Neuronal stem cell (in vitro differentiated cells): Measurements from ENCODE around the gene UGT2A1.

ENCODE experiments used
- DNase-seq: peaks from one replicate; pipeline ENCODE4 v3.0.0-alpha.2; 2013; ENCODE audit warnings: low spot score
- H2AFZ ChIP-seq: one replicate; pipeline ENCODE4 v1.6.1; 2013; ENCODE audit warnings: mild to moderate bottlenecking, low read length, inconsistent platforms
- H2AK5ac ChIP-seq: 2 replicates; pipeline ENCODE4 v1.6.1; 2013; ENCODE audit warnings: low read depth, mild to moderate bottlenecking, inconsistent platforms, low read length, moderate library complexity, mixed read lengths
- H2BK120ac ChIP-seq: 2 replicates; pipeline ENCODE4 v1.6.1; 2013; ENCODE audit warnings: low read depth, mild to moderate bottlenecking, inconsistent platforms, low read length, moderate library complexity, mixed read lengths
- H2BK12ac ChIP-seq: one replicate; pipeline ENCODE4 v1.6.1; 2013; ENCODE audit warnings: low read length, inconsistent platforms
- H2BK15ac ChIP-seq: 2 replicates; pipeline ENCODE4 v1.6.1; 2013; ENCODE audit warnings: mild to moderate bottlenecking, low read length, inconsistent platforms, mixed read lengths
- H2BK5ac ChIP-seq: one replicate; pipeline ENCODE4 v1.6.1; 2013; ENCODE audit warnings: inconsistent platforms, mild to moderate bottlenecking, low read length, moderate library complexity
- H3K14ac ChIP-seq: one replicate; pipeline ENCODE4 v1.6.1; 2013; ENCODE audit warnings: low read length, inconsistent platforms
- H3K18ac ChIP-seq: 2 replicates; pipeline ENCODE4 v1.6.1; 2013; ENCODE audit warnings: low read length, inconsistent platforms
- H3K23ac ChIP-seq: 2 replicates; pipeline ENCODE4 v1.6.1; 2013; ENCODE audit warnings: low read depth, mild to moderate bottlenecking, mixed read lengths, low read length, inconsistent platforms; ENCODE audit not compliant: poor library complexity
- H3K27ac ChIP-seq: replicated peaks from 3 replicates; pipeline ENCODE4 v1.5.1; 2013; ENCODE audit warnings: low read length, inconsistent platforms
- H3K27me3 ChIP-seq, 3 experiments: 2 replicates each; pipeline ENCODE4 v1.6.1; 2013; ENCODE audit warnings: low read length in 3 of 3, mild to moderate bottlenecking in 2 of 3, inconsistent platforms in 1 of 3, low read depth in 1 of 3, mixed read lengths in 1 of 3, moderate library complexity in 1 of 3; ENCODE audit not compliant: control insufficient read depth in 3 of 3, insufficient read depth in 3 of 3
- H3K36me3 ChIP-seq, 2 donors: replicated peaks in 1 of 2; 2 replicates each; pipeline ENCODE4 v1.6.1; 2013; ENCODE audit warnings: low read length in 2 of 2; ENCODE audit not compliant: control insufficient read depth in 2 of 2, insufficient read depth in 2 of 2
- H3K4ac ChIP-seq: 2 replicates; pipeline ENCODE4 v1.6.1; 2013; ENCODE audit warnings: inconsistent platforms, mild to moderate bottlenecking, low read length, moderate library complexity
- H3K4me1 ChIP-seq, 2 donors: 1 replicate in 1 of 2; 2 replicates in 1 of 2; pipeline ENCODE4 v1.6.1; 2013; ENCODE audit warnings: low read length in 2 of 2, low read depth in 1 of 2; ENCODE audit not compliant: control insufficient read depth in 2 of 2, insufficient read depth in 1 of 2
- H3K4me2 ChIP-seq: one replicate; pipeline ENCODE4 v1.6.1; 2013; ENCODE audit warnings: mild to moderate bottlenecking, low read length, inconsistent platforms; ENCODE audit not compliant: insufficient read depth, poor library complexity, severe bottlenecking
- H3K4me3 ChIP-seq, 2 donors: 2 replicates each; pipeline ENCODE4 v1.5.1; 2013; ENCODE audit warnings: low read length in 2 of 2, mild to moderate bottlenecking in 2 of 2, inconsistent platforms in 1 of 2, moderate library complexity in 1 of 2
- H3K79me1 ChIP-seq: one replicate; pipeline ENCODE4 v1.6.1; 2013; ENCODE audit warnings: low read depth, mild to moderate bottlenecking, inconsistent platforms, low read length, moderate library complexity
- H3K9ac ChIP-seq: one replicate; pipeline ENCODE4 v1.6.1; 2013; ENCODE audit warnings: mild to moderate bottlenecking, low read depth, low read length, inconsistent platforms; ENCODE audit not compliant: poor library complexity
- H3K9me3 ChIP-seq, 2 donors: replicated peaks in 1 of 2; 2 replicates each; pipeline versions ENCODE3 to v1.6.1; 2013; ENCODE audit warnings: low read length in 2 of 2, mild to moderate bottlenecking in 2 of 2, inconsistent platforms in 1 of 2, low read depth in 1 of 2, mixed read lengths in 1 of 2, moderate library complexity in 1 of 2; ENCODE audit not compliant: control insufficient read depth in 2 of 2, insufficient read depth in 1 of 2
- H4K8ac ChIP-seq: one replicate; pipeline ENCODE4 v1.6.1; 2013; ENCODE audit warnings: low read depth, mild to moderate bottlenecking, inconsistent platforms, low read length, moderate library complexity
- H4K91ac ChIP-seq: one replicate; pipeline ENCODE4 v1.6.1; 2013; ENCODE audit warnings: low read length, low read depth, mild to moderate bottlenecking, inconsistent platforms; ENCODE audit not compliant: poor library complexity
- WGBS, 2 donors: extraction: QIAGEN DNeasy Blood & Tissue Kit; methylation state at CpG; one replicate each; pipeline ENCODE4 v1.1.7; 2013; ENCODE audit warnings: missing lambda C conversion rate in 2 of 2, mixed read lengths in 1 of 2; ENCODE audit not compliant: insufficient read length in 2 of 2, insufficient replicate concordance in 1 of 2; ENCODE audit errors: extremely low coverage in 2 of 2; 5-methylcytosine and 5-hydroxymethylcytosine counted together

Gene UGT2A1

GRCh38 chr4:69584135-69584534 is 68.9 kb downstream of the UGT2A1 start:
- peak overlapping the region; percentile 21 for H3K14ac ChIP-seq
- H3K4me1 ChIP-seq = no peaks in the 10 kb centered on the region
- no peak overlapping the region for H2BK120ac ChIP-seq
- no peaks in the 10 kb centered on the region for H3K79me1 ChIP-seq
- no peaks in the 10 kb centered on the region for H3K9me3 ChIP-seq
- no peak overlapping the region for H3K4me3 ChIP-seq
- H3K18ac ChIP-seq = no peak overlapping the region
- no peak overlapping the region for H3K4ac ChIP-seq
- H2BK5ac ChIP-seq = no peak overlapping the region
- no peaks in the 10 kb centered on the region for H3K36me3 ChIP-seq
- H3K23ac ChIP-seq = no peak overlapping the region
- no CpG with 5 or more reads among the region's 5 CpGs for WGBS, 2 donors
- no peak for DNase-seq
- no peak overlapping the region for H3K27ac ChIP-seq
- H3K4me2 ChIP-seq = no peak overlapping the region
- no peaks in the 10 kb centered on the region for H3K27me3 ChIP-seq
- no peak overlapping the region for H2BK15ac ChIP-seq
- no peak overlapping the region for H4K8ac ChIP-seq
- no peak overlapping the region for H2AK5ac ChIP-seq
- no peak overlapping the region for H2BK12ac ChIP-seq
- no peak overlapping the region for H2AFZ ChIP-seq
- H4K91ac ChIP-seq = no peak overlapping the region
- H3K9ac ChIP-seq = no peak overlapping the region

DNA sequence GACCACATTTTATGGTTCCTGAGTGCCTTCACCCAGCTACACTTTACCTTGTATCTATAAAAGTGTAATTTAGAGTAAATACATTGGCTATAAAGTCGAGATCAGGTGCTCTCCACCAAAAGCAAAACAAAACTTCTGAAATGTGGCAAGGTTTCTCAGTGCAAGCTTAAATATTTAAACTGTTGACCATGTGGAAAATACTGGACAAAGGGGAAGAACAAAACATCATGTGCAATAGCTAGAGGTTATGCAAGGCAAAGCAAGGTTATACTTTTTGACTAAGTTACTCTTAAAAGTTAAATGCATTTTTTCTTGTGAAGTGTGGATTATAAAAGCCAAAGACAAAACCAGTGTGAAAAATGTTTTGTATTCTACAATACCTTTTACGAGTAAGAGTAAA is 69.5 kb downstream of the UGT2A1 start:
- Histone ChIP-seq H2BK15ac (no peak overlapping the region), H3K4me2 (no peak overlapping the region), H3K9ac (no peak overlapping the region), H3K9me3 (no peaks in the 10 kb centered on the region), H2BK120ac (no peak overlapping the region), H3K27me3 (no peaks in the 10 kb centered on the region), H3K4me1 (no peaks in the 10 kb centered on the region), H3K18ac (no peak overlapping the region), H2AFZ (no peak overlapping the region), H3K79me1 (no peaks in the 10 kb centered on the region), H2BK12ac (no peak overlapping the region), H4K8ac (no peak overlapping the region), H4K91ac (no peak overlapping the region), H3K36me3 (no peaks in the 10 kb centered on the region), H3K4ac (no peak overlapping the region), H3K23ac (no peak overlapping the region), H3K14ac (no peak overlapping the region), H2AK5ac (no peak overlapping the region), H2BK5ac (no peak overlapping the region), H3K4me3 (no peak overlapping the region), H3K27ac (no peak overlapping the region)
- no CpG with 5 or more reads among the region's 2 CpGs for WGBS, 2 donors
- no peak for DNase-seq

DNA sequence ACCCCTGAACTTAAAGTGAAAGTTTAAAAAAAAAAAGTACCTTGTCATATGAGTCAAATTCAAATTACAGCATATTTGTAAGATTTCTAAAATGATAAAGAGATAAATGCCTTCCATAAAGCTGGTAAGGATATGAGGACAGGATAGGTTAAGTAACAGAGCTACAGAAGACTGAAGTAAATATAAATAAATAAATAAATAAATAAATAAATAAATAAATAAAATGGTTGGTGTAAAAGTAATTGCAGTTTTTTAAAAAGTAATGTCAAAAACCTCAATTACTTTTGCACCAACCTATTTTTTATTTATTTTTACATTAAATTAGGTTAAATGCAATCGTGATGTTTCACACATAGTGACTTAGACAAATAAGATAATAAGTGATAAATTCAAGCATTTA is 75.8 kb downstream of the UGT2A1 start:
- no peak overlapping the region for H2BK120ac ChIP-seq
- no peak overlapping the region for H4K8ac ChIP-seq
- no peak overlapping the region for H3K14ac ChIP-seq
- H3K4me2 ChIP-seq = no peak overlapping the region
- no peaks in the 10 kb centered on the region for H3K27me3 ChIP-seq
- no peak overlapping the region for H3K18ac ChIP-seq
- no peak overlapping the region for H2BK12ac ChIP-seq
- H3K27ac ChIP-seq = no peak overlapping the region
- no peak overlapping the region for H2BK15ac ChIP-seq
- no peak overlapping the region for H3K9ac ChIP-seq
- H4K91ac ChIP-seq = no peak overlapping the region
- no CpG with 5 or more reads among the region's 1 CpG for WGBS, 2 donors
- no peaks in the 10 kb centered on the region for H3K9me3 ChIP-seq
- H3K4me3 ChIP-seq = no peak overlapping the region
- H3K4ac ChIP-seq = no peak overlapping the region
- DNase-seq = no peak
- no peak overlapping the region for H3K23ac ChIP-seq
- H3K79me1 ChIP-seq = no peaks in the 10 kb centered on the region
- no peak overlapping the region for H2AFZ ChIP-seq
- no peak overlapping the region for H2AK5ac ChIP-seq
- no peaks in the 10 kb centered on the region for H3K4me1 ChIP-seq
- H3K36me3 ChIP-seq = no peaks in the 10 kb centered on the region
- H2BK5ac ChIP-seq = no peak overlapping the region

- Histone ChIP-seq H2BK15ac (no peak overlapping the region), H3K27me3 (no peaks in the 10 kb centered on the region), H3K18ac (no peak overlapping the region), H3K4me1 (no peaks in the 10 kb centered on the region), H3K14ac (no peak overlapping the region), H2BK120ac (no peak overlapping the region), H3K23ac (peak overlapping the region; percentile 73), H4K91ac (no peak overlapping the region), H3K4ac (no peak overlapping the region), H3K4me3 (peak overlapping the region in 1 of 2 donors; percentile 41), H3K36me3 (no peaks in the 10 kb centered on the region), H4K8ac (peak overlapping the region; percentile 43), H3K79me1 (no peaks in the 10 kb centered on the region), H3K9ac (no peak overlapping the region), H3K27ac (no peak overlapping the region), H3K9me3 (no peaks in the 10 kb centered on the region), H3K4me2 (no peak overlapping the region), H2AFZ (no peak overlapping the region), H2BK12ac (peak overlapping the region; percentile 22), H2AK5ac (no peak overlapping the region), H2BK5ac (no peak overlapping the region)
- WGBS, 2 donors = no CpG with 5 or more reads among the region's 24 CpGs
- DNase-seq = no peak
Observed at GRCh38 chr4:69576251-69576877, 76.7 kb downstream of the UGT2A1 start.
